GM18873 (cell line): ENCODE results near the gene MGRN1.

Source experiments
- ATAC-seq: cut with Tn5 transposase; IDR thresholded peaks from one replicate; pipeline ENCODE4 v1.9.1; 2021; ENCODE audit warnings: mild to moderate bottlenecking, moderate library complexity, moderate number of reproducible peaks; ENCODE audit not compliant: unreplicated experiment, low FRiP score

MGRN1 gene

GRCh38 chr16:4684058-4684715 is 59.6 kb downstream of the MGRN1 start:
- ATAC-seq: no peak

GRCh38 chr16:4684763-4685162 is 60.1 kb downstream of the MGRN1 start:
- ATAC-seq: no peak

- ATAC-seq: no peak
These were observed 60.7 kb downstream of the MGRN1 start for GRCh38 chr16:4685292-4685691.

- ATAC-seq: no peak
These were observed 61.3 kb downstream of the MGRN1 start for GRCh38 chr16:4685776-4686496.

GRCh38 chr16:4686497-4687210 is 62.0 kb downstream of the MGRN1 start:
- ATAC-seq: no peak

GRCh38 chr16:4687416-4687815 is 62.8 kb downstream of the MGRN1 start:
- no peak for ATAC-seq

- ATAC-seq: no peak
These were observed 63.5 kb downstream of the MGRN1 start for GRCh38 chr16:4687946-4688673.

GRCh38 chr16:4688674-4689045 is 64.0 kb downstream of the MGRN1 start:
- ATAC-seq: no peak

GRCh38 chr16:4689091-4689671 is 64.6 kb downstream of the MGRN1 start:
- no peak for ATAC-seq

GRCh38 chr16:4689864-4690704 is 65.5 kb downstream of the MGRN1 start:
- no peak for ATAC-seq

GRCh38 chr16:4690946-4691665 is 66.5 kb downstream of the MGRN1 start:
- ATAC-seq: no peak

- ATAC-seq: no peak
These were observed 67.2 kb downstream of the MGRN1 start for GRCh38 chr16:4691666-4692412.

GRCh38 chr16:4692460-4693295 is 68.1 kb downstream of the MGRN1 start:
- ATAC-seq: peak; percentile 8

- ATAC-seq: peak; percentile 83
These were observed 68.8 kb downstream of the MGRN1 start, which contains the start of gene NUDT16L1 for GRCh38 chr16:4693296-4693955. TSS of gene NUDT16L1 (plus strand) at chr16:4693562. CDS start at chr16:4693727, 165 bp downstream.

- ATAC-seq: no peak
These were observed 69.5 kb downstream of the MGRN1 start for GRCh38 chr16:4693956-4694641.
